ENCODE measurements around the gene TEX54.
"Not testable (repeated sequence)": the region's sequence is repeated elsewhere in the genome, so short reads cannot be mapped to it uniquely, and the experiment has no call there.

TEX54 gene

GRCh38 chr11:62832336-62833234 is at the start of gene TEX54:
TSS of gene TEX54 (minus strand) at chr11:62832841.
- DNase-seq (ENCODE audit: low spot score), result no peak

- DNase-seq (ENCODE audit: low spot score), result no peak
These were observed 49.7 kb upstream of the TEX54 start for GRCh38 chr11:62882431-62882749.

DNA sequence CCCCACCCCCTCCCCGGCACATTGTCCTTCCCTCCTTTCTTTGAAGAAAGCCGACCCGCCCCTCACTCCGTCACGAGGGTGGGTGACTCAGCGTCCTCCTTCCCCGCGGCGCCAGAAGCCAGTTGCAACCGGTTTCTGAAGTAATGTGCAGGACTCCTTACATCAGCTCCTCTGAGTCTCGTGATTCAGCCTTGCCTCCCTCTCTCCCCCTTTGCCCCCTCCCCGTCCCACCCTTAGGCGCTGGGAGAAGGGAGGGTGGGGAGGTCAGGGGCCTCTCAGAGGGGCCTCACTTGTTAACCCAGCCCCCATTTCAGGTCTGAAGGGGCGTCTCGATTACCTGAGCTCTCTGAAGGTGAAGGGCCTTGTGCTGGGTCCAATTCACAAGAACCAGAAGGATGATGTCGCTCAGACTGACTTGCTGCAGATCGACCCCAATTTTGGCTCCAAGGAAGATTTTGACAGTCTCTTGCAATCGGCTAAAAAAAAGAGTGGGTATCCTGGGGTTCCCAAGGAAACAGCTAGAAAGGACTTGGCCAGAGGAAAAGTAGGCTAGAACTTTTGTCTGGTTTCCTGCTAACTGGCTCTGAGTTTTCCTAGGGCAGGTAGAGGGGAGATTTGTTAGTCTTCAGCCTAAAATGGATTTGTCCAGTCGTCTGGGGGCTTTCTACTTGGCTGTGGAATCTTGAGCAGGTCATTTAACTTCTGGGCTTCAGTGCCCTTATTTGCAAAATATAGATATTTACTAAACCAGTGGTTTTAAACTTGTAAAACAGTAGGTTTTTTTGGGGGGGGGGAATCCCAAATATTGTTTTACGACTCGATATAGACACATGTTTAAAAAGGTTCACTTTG is 49.2 kb upstream of the TEX54 start:
- DNase-seq (ENCODE audit: low spot score), result peak; percentile 86

- peak; percentile 85 for DNase-seq (ENCODE audit: low spot score)
These were observed 48.4 kb upstream of the TEX54 start, which contains the start of gene SLC3A2 for GRCh38 chr11:62880803-62881578. TSS of gene SLC3A2 (plus strand) at chr11:62880896. CDS start at chr11:62881024, 128 bp downstream.

- DNase-seq (ENCODE audit: low spot score), result no peak
These were observed 47.7 kb upstream of the TEX54 start for GRCh38 chr11:62880231-62880802.

DNA sequence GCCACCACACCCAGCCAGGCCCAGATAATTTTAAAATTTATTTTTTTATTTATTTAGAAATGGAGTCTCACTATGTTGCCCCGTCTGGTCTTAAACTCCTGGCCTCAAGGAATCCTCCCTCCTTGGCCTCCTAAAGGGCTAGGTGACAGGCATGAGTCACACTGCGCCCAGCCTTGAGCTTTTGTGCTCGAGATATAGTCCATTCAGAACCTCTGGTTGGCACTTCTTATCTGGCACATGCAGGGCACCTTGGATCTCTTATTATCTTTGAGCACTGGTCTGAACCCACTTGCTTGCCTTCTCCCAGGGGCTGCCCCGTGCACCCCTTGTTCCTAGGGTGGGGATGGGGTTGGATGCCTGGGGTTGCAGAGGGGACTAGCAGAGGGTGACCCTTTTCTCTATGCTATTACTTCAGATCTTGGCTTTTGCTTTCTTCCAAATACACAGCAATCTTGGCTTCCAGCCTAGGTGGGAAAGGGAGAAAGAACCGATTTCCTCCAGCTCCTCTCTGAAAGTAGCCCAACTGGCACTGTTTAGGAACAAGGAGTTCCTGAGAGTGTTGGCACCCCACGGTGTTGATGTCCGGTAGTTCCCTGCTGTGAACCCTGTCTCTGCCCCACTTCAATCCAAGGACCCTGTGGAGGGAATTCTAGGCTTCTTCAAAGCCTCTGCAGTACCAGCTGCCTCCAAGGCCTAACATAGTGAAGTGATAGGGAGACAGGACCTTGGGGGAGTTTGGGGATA is 46.8 kb upstream of the TEX54 start:
- no peak for DNase-seq (ENCODE audit: low spot score)

- no peak for DNase-seq (ENCODE audit: low spot score)
These were observed 44.1 kb upstream of the TEX54 start for GRCh38 chr11:62876712-62877111.

DNA sequence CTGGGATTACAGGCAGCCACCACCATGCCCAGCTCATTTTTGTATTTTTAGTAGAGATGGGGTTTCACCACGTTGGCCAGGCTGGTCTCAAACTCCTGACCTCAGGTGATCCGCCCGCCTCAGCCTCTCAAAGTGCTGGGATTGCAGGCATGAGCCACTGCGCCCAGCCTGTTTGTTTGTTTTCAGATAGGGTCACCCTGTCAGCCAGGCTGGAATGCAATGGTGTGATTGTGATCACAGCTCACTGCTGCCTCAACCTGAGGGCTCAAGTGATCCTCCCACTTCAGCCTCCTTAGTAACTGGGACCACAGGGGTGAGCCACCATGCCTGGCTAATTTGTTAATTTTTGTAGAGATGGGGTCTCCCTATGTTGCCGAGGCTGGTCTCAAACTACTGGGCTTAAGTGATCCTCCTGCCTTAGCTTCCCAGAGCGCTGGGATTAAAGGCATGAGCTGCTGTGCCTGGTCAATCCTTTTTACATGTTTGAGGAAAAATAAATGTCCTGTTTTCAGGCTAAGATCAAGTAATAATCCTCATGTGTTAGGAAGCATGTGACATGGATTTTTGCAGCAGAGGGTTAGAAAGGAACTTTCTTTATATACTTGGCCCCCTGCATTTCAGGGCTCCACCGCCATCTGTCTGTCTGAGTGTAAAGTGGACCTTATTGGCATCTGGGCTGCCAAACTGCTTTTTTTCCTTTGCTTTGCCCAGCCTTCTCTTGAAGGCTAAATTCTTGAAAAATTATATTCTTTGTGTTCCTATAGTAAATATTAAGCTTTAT is 43.2 kb upstream of the TEX54 start:
- DNase-seq (ENCODE audit: low spot score), result no peak

- no peak for DNase-seq (ENCODE audit: low spot score)
These were observed 42.2 kb upstream of the TEX54 start for GRCh38 chr11:62874851-62875250.

DNA sequence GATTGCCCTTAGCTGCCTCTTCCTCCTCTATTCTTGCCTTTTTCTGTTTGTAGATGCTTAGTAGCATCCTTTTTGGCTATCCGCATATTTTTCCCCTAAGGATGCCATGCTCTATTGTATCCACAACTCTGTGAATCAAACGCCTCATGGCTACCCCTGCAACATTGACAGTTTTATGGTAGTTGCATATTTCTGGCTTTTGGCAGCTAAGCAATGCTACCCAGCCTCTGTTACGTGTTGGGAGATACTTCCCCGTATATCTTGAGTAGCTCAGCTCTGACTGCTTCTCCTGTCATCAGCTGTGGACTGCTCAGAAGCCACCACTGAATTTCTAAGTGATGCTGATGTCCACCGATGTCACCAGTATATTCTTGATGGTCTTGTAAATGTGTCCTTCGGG is 33.0 kb upstream of the TEX54 start:
- DNase-seq (ENCODE audit: low spot score), result no peak

GRCh38 chr11:62863687-62864335 is 31.2 kb upstream of the TEX54 start:
- no peak for DNase-seq (ENCODE audit: low spot score)

- DNase-seq (ENCODE audit: low spot score), result not testable (repeated sequence)
These were observed 29.0 kb upstream of the TEX54 start for GRCh38 chr11:62861564-62862192.

GRCh38 chr11:62860835-62861563 is 28.4 kb upstream of the TEX54 start:
- no peak for DNase-seq (ENCODE audit: low spot score)

DNA sequence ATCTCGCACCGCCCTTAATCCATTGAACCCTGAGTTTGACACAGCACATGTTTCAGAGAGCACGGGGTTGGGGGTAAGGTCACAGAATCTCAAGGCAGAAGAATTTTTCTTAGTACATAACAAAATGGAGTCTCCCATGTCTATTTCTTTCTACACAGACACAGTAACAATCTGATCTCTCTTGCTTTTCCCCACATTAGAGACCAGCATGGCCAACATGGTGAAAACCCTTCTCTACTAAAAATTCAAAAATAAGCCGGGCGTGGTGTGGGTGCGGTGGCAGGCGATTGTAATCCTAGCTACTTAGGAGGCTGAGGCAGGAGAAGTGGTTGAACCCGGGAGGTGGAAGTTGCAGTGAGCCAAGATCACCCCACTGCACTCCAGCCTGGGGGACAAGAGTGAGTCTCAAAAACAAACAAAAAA is 26.7 kb upstream of the TEX54 start:
- DNase-seq (ENCODE audit: low spot score), result not testable (repeated sequence)

- DNase-seq (ENCODE audit: low spot score), result no peak
These were observed 25.6 kb upstream of the TEX54 start for GRCh38 chr11:62858201-62858600.

GRCh38 chr11:62857541-62857982 is 24.9 kb upstream of the TEX54 start:
- DNase-seq (ENCODE audit: low spot score), result no peak

DNA sequence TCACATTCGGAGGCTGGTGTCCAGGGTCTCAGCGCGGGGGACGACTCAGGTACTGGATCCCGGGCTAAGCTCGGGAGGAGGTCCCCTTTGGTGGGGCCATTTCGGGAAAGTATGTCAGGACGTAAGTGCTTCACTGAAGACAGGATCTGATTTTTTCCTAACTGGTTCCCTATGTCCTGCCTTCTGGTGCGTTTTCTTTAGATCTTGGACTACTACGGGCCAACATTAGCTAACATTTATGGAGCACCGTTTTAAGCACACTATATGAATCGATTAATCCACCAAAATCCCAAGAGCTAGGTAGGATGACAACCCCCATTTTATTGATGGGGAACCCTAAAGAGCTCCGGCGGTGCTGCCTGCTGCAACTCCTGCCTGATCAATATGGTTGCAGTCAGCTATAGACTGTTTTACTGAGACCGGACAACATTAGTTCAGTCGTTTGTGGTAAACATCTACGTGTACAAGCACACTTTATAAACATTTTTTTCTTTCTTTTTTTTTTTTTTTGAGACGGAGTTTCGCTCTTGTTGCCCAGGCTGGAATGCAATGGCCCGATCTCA is 23.8 kb upstream of the TEX54 start:
- DNase-seq (ENCODE audit: low spot score), result no peak

All from cerebellar cortex (tissue), 1 donor.